GM12878 (cell line): ENCODE data around the gene SOCS1. TPM values are rescaled to one million over a fixed set of nuclear protein-coding genes. Genes with fewer than 3 reads are reported as not detected.

ENCODE experiments used
- ASH2L ChIP-seq: fragments of 300-600, 200-600 bp; sonication (generic); IDR thresholded peaks from 2 replicates; pipeline ENCODE4 v1.6.1; 2017; ENCODE audit warnings: low read depth, mild to moderate bottlenecking, borderline replicate concordance
- EZH2 ChIP-seq: IDR thresholded peaks from 2 replicates; pipeline ENCODE4 v1.6.1; 2012; ENCODE audit warnings: low read depth, mild to moderate bottlenecking, control low read depth, inconsistent platforms, low read length, borderline replicate concordance; ENCODE audit not compliant: control insufficient read depth
- MTA3 ChIP-seq: IDR thresholded peaks from 2 replicates; pipeline ENCODE4 v1.6.1; 2012; ENCODE audit warnings: low read length, inconsistent platforms, borderline replicate concordance
- NKRF ChIP-seq: fragments of 450-650 bp; conservative IDR thresholded peaks from 2 replicates; pipeline ENCODE4 v1.6.1; 2017; ENCODE audit warnings: mild to moderate bottlenecking, moderate library complexity
- POU2F2 ChIP-seq: IDR thresholded peaks from 3 replicates; pipeline ENCODE4 v1.6.1; 2011; ENCODE audit warnings: low read depth, mild to moderate bottlenecking, low read length, borderline replicate concordance
- SIX5 ChIP-seq: IDR thresholded peaks from 2 replicates; pipeline ENCODE4 v1.6.1; 2011; ENCODE audit warnings: mild to moderate bottlenecking, low read depth, low read length, moderate library complexity; ENCODE audit not compliant: severe bottlenecking
- ZNF217 ChIP-seq: fragments of 450-650 bp; IDR thresholded peaks from 2 replicates; pipeline ENCODE4 v1.6.1; 2017; ENCODE audit warnings: antibody characterized with exemption, mild to moderate bottlenecking
- ZNF384 ChIP-seq: IDR thresholded peaks from 2 replicates; pipeline ENCODE4 v1.6.1; 2012; ENCODE audit warnings: low read depth, mild to moderate bottlenecking, low read length, improper control_type of control experiment, borderline replicate concordance
- ZZZ3 ChIP-seq: IDR thresholded peaks from 2 replicates; pipeline ENCODE4 v1.6.1; 2011; ENCODE audit warnings: low read depth; ENCODE audit not compliant: control insufficient read depth, insufficient read length
- polyA plus RNA-seq, 11 experiments: library from polyadenylated mRNA; depleted of rRNA in 4 of 11; unstranded in 6 of 11; stranded (reverse) in 5 of 11; fragments of >200 nt; fragmentation: Nextera tagmentation in 4 of 11; fragmentation: Illumina TruSeq in 1 of 11; extraction: Ambion mirVana in 4 of 11; extraction: Trizol in 1 of 11; gene quantifications; 1 replicate in 1 of 11; 2 replicates in 10 of 11; pipeline versions ENCODE4 v1.2.1 to v1.2.3, GENCODE V29; 2011 to 2016; ENCODE audit warnings: inconsistent platforms in 2 of 11, missing spikeins in 2 of 11, low read depth in 1 of 11
- total RNA-seq, 4 experiments: library from RNA; depleted of rRNA in 3 of 4; stranded (reverse); fragments of >200 nt in 3 of 4; fragmentation: Illumina TruSeq in 1 of 4; extraction: Trizol in 1 of 4; gene quantifications; 2 replicates each; pipeline versions ENCODE4 v1.2.1 to v1.2.3, GENCODE V29; 2013 to 2021

SOCS1 gene
- total and polyA plus RNA-seq, 10 of the 15 experiments (the other 5 are each of a cell fraction or from before 2014, with no cell fraction given), result 0.42 to 39.8 (median 11.2) TPM

- TF ChIP-seq ZZZ3 (no peak), EZH2 (no peak), ZNF384 (no peak; the same call in 1 of the 2 replicates), ASH2L (0 out of 2 replicates have a peak, but pooled peaks have one; percentile 63), ZNF217 (peak; percentile 92), SIX5 (no peak), POU2F2 (no peak; the same call in 2 of the 3 replicates), MTA3 (no peak; the same call in 1 of the 2 replicates), NKRF (no peak; the same call in 1 of the 2 replicates)
Observed at GRCh38 chr16:11224894-11225676, 30.9 kb downstream of the SOCS1 start (continued).
